GM10248 (cell line): ENCODE results near the gene F2RL2.
A peak's percentile ranks its signal among the peaks of the same experiment; 100 is the strongest.

Source experiments
- CTCF ChIA-PET: fragments of 300-600 bp; sonication (Branson Sonifier 250); formaldehyde crosslinking; extraction: SDS; loops from one replicate; lab custom pipeline; 2021; ENCODE audit warnings: antibody characterized with exemption; lab: Yijun Ruan, JAX
- POLR2A ChIA-PET: fragments of 350-650 bp; sonication (Branson Sonifier 250); formaldehyde crosslinking; extraction: SDS; loops from one replicate; lab custom pipeline; 2020; ENCODE audit warnings: antibody characterized with exemption; lab: Yijun Ruan, JAX
- DNase-seq: peaks from one replicate; pipeline ENCODE4 v3.0.0; 2012; ENCODE audit errors: extremely low spot score
- CTCF ChIP-seq: IDR thresholded peaks from 2 replicates; pipeline ENCODE4 v1.5.1; 2012; ENCODE audit warnings: mild to moderate bottlenecking, low read depth; ENCODE audit errors: extremely low read depth, missing control alignments, control extremely low read depth

F2RL2 gene

DNA sequence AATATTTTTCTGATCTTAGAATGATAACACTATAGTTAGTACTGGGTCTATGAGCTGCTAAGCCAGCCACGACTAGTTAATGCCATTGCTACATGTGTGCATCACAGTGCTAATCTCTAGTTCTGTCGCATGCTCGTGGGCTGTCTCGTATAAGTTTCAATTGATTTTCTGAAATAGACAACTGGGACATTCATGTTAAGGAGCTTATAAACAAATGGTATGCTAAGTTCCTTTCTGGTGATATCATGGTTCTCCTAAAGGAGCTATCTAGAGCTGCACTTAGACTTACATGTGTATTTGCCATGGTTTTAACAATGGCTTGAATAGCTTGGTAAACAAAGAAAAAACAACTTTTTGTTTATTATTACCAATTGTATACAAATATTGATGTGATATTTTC is 46.2 kb downstream of the F2RL2 start:
- no peak for DNase-seq
- no peak for TF ChIP-seq CTCF
- ChIA-PET POLR2A (interaction anchor here (0.5 kb wide), 1 partner anchor 18 kb away, joined by 4 read pairs; no protein-coding TSS in a partner anchor), CTCF (interaction anchor here (1.4 to 2.1 kb wide), 3 partner anchors 10 to 174 kb away, joined by 5 to 7 read pairs (median 6); partner anchors contain the start of gene IQGAP2)

DNA sequence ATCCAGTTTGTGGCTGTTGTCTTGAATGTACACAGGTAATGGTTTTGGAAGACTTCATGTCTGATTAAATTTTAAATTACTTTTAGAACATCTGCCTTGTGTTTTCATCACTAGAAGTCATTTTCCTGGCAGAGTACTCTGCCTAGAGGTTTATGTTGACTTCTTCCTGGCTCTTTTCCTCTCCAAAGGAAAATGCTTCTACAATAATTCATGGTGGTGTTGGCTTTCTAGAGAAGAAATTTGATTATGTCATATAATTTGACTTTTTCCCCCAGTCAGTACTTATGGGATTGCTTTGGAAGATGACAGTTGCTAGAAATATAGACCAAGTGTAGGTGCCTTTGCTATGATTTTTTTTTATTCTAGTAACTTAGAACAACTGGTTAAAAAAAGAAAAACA is 46.8 kb downstream of the F2RL2 start:
- DNase-seq: no peak
- ChIA-PET CTCF (interaction anchor here (1.4 to 2.1 kb wide), 2 partner anchors 11 kb away, joined by 5 to 6 read pairs; no protein-coding TSS in a partner anchor), POLR2A (no interaction called here)
- no peak for TF ChIP-seq CTCF

DNA sequence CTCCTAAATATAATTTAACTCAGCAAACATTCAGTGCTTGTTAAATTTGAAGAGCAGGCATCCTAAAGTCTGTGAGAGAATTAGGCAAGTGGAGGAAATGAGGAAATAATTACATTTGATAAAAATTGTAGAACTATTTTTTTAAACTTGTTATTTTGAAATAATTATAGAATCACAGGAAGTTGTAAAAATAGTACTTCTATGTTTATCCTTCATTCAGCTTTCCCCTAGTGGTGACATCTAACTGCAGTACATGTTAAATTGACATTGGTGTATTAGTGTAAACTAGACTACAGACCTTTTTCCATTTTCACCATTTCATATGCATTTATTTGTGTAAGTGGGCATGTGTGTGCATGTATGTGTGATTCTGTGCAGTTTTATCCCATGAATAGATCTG is 51.6 kb downstream of the F2RL2 start:
- no peak for DNase-seq
- TF ChIP-seq CTCF: peak; percentile 19
- ChIA-PET CTCF (interaction anchor here (1.1 to 3.8 kb wide), 5 partner anchors 10 to 148 kb away, joined by 3 to 32 read pairs (median 4); no protein-coding TSS in a partner anchor), POLR2A (no interaction called here)

GRCh38 chr5:76570153-76570552 is 53.0 kb downstream of the F2RL2 start:
- POLR2A ChIA-PET: no interaction called here
- DNase-seq: no peak
- CTCF ChIA-PET: interaction anchor here (1.1 to 3.8 kb wide), 3 partner anchors 12 to 232 kb away, joined by 3 to 32 read pairs (median 9); no protein-coding TSS in a partner anchor
- TF ChIP-seq CTCF: no peak
